Tibial nerve (tissue), 3 donors: ENCODE measurements around the gene DGKD.

Experiments
- POLR2A ChIP-seq, 2 donors: fragments of 450-650 bp; IDR thresholded peaks; one replicate each; pipeline ENCODE4 v1.6.1; 2017; ENCODE audit warnings: antibody characterized with exemption in 2 of 2, mild to moderate bottlenecking in 2 of 2, moderate library complexity in 2 of 2
- TF ChIP-seq, protein P1 (sequence below), 5 experiments: fragments of 200-600 bp in 3 of 5; fragments of 450-650 bp in 2 of 5; sonication (generic) in 3 of 5; IDR thresholded peaks; one replicate each; pipeline ENCODE4 v1.5.1; 2016 to 2019; ENCODE audit warnings: antibody characterized with exemption in 5 of 5, mild to moderate bottlenecking in 3 of 5, moderate library complexity in 2 of 5

DNA sequence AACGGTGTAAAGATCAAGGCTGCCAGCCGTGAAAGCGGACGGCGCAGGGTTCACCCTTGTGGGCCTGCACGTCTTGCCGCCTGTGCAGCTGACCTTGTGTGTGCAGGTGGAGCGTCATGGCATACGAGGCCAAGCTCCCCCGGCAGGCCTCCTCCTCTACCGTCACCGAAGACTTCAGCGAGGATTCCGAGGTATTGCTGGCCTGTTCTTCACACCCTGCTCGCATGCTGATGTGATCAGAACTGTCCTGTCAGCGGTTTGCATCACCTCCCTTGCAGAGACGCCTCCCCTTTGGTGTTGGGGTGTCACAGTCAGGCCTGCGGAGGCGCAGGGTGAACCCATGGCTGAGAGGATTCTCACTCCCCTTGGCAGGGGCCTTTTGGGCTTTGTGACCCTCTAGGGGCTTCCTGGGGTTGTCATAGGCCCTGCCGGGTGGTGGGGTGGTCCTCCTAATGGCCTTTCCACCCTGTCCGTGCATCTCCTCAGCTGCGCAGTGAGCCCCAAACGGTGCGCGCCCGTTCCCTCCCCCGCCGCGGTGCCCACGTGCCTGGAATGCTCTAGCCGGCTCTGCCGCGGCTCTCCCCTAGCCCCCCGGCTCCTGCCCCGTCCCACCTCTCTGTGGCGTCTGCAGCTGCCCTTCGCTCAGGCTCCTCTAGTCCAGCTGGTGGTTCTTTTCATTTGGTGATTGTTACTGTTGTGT, 92.5 kb downstream of the DGKD start:
- TF ChIP-seq POLR2A (IDR thresholded peaks at IDR 0.05): no peak
- TF ChIP-seq, protein P1, sequence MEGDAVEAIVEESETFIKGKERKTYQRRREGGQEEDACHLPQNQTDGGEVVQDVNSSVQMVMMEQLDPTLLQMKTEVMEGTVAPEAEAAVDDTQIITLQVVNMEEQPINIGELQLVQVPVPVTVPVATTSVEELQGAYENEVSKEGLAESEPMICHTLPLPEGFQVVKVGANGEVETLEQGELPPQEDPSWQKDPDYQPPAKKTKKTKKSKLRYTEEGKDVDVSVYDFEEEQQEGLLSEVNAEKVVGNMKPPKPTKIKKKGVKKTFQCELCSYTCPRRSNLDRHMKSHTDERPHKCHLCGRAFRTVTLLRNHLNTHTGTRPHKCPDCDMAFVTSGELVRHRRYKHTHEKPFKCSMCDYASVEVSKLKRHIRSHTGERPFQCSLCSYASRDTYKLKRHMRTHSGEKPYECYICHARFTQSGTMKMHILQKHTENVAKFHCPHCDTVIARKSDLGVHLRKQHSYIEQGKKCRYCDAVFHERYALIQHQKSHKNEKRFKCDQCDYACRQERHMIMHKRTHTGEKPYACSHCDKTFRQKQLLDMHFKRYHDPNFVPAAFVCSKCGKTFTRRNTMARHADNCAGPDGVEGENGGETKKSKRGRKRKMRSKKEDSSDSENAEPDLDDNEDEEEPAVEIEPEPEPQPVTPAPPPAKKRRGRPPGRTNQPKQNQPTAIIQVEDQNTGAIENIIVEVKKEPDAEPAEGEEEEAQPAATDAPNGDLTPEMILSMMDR (IDR thresholded peaks at IDR 0.05): no peak
